HL-60 (cell line): ENCODE measurements around the gene MVP.
"Not testable (repeated sequence)": the region's sequence is repeated elsewhere in the genome, so short reads cannot be mapped to it uniquely, and the experiment has no call there.

Experiments
- GABPA ChIP-seq: IDR thresholded peaks from 2 replicates; pipeline ENCODE4 v1.6.1; 2012; ENCODE audit warnings: low read depth
- POLR2AphosphoS5 ChIP-seq: IDR thresholded peaks from 2 replicates; pipeline ENCODE4 v1.6.1; 2012; ENCODE audit warnings: low read depth
- SPI1 ChIP-seq: IDR thresholded peaks from 2 replicates; pipeline ENCODE4 v1.6.1; 2012; ENCODE audit warnings: low read depth, mild to moderate bottlenecking, borderline replicate concordance
- TF ChIP-seq, protein P1 (sequence below): IDR thresholded peaks from one replicate; pipeline ENCODE4 v1.5.1; 2011; ENCODE audit warnings: low read length, control low read depth, inconsistent platforms; ENCODE audit not compliant: insufficient read depth

DNA sequence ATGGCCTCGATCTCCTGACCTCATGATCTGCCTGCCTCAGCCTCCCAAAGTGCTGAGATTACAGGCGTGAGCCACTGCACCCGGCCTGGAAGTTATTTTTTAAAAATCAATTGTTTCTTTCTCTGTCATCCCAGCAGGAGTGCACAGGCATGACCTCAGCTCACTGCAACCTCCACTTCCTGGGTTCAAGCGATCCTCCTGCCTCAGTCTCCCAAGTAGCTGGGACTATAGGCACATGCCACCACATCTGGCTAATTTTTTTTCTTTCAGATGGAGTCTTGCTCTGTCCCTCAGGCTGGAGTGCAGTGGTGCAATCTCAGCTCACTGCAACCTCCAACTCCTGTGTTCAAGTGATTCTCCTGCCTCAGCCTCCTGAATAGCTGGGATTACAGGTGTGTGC lies 33.1 kb upstream of the MVP start:
- not testable (repeated sequence) for TF ChIP-seq POLR2AphosphoS5, SPI1, GABPA
- TF ChIP-seq, protein P1, sequence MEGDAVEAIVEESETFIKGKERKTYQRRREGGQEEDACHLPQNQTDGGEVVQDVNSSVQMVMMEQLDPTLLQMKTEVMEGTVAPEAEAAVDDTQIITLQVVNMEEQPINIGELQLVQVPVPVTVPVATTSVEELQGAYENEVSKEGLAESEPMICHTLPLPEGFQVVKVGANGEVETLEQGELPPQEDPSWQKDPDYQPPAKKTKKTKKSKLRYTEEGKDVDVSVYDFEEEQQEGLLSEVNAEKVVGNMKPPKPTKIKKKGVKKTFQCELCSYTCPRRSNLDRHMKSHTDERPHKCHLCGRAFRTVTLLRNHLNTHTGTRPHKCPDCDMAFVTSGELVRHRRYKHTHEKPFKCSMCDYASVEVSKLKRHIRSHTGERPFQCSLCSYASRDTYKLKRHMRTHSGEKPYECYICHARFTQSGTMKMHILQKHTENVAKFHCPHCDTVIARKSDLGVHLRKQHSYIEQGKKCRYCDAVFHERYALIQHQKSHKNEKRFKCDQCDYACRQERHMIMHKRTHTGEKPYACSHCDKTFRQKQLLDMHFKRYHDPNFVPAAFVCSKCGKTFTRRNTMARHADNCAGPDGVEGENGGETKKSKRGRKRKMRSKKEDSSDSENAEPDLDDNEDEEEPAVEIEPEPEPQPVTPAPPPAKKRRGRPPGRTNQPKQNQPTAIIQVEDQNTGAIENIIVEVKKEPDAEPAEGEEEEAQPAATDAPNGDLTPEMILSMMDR, result not testable (repeated sequence)
